K562 (cell line): ENCODE data around the gene TAF10.

Experiments
- DDX20 ChIP-seq: fragments of 450-650 bp; IDR thresholded peaks from 2 replicates; pipeline ENCODE4 v1.6.1; 2016; ENCODE audit warnings: missing genetic modification characterization, low read depth, mild to moderate bottlenecking, missing compliant biosample characterization, moderate library complexity
- POLR2A ChIP-seq: fragments of 450-650 bp; conservative IDR thresholded peaks from 2 replicates; pipeline ENCODE4 v1.6.1; 2016
- ZFP1 ChIP-seq: fragments of 450-650 bp; formaldehyde crosslinking; IDR thresholded peaks from 2 replicates; pipeline ENCODE4 v1.4.0; 2020; ENCODE audit warnings: mild to moderate bottlenecking, mixed read lengths
- TF ChIP-seq, protein P1 (sequence below), 3 experiments: IDR thresholded peaks in 2 of 3; conservative IDR thresholded peaks in 1 of 3; 2 replicates each; pipeline ENCODE4 v1.5.1; 2011 to 2012; ENCODE audit warnings: low read length in 3 of 3, mild to moderate bottlenecking in 3 of 3, control low read depth in 2 of 3, improper control_type of control experiment in 1 of 3, inconsistent platforms in 1 of 3, low read depth in 1 of 3, mixed read lengths in 1 of 3, moderate library complexity in 1 of 3; ENCODE audit not compliant: insufficient read depth in 2 of 3
- TF ChIP-seq, protein P2 (sequence below): IDR thresholded peaks from 2 replicates; pipeline ENCODE4 v1.6.1; 2012; ENCODE audit warnings: low read depth, low read length, improper control_type of control experiment, borderline replicate concordance

DNA sequence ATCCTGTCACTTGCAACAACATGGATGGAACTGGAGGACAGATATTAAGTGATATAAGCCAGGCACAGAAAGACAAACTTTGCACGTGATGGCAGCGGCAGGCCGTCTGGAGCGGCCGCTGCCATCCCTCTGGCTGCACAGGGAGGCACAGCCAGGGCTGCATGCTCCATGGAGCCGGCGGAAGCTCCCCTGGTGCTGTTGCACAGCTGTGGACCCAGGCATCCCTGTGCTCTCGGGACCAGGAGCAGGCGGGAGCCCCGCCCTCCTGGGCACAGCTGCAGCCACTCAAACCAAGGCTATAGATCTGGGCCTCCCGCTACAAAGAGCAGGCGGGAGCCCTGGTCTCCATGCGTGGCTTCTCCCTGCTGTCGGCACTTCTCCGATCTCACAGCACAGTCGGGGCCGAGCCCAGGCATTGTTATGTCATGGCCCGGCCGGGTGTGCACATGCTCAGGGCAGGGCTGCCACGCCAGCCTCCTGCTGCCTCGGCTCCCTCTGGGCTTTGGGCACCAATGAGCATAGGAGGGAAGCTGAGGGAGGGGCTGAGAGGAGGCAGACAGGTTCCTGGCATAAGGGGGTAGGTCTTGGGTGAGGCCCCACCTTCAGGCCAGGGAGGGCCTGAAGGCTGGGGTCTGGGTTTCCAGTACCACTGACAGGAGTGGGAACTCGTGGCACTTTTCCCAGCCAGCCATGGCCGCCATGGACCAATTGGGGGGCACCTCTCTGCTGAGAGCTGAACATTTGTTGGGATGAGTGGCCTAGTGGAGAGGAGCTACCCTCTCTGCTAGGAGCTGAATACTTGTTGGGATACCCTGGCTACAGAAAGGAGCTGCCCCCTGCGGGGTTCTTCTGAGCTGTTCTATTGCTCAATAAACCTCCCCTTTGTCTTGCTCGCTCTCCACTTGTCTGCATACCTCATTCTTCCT lies 25.3 kb downstream of the TAF10 start:
- TF ChIP-seq POLR2A: no peak
- TF ChIP-seq DDX20: no peak
- TF ChIP-seq, protein P1, sequence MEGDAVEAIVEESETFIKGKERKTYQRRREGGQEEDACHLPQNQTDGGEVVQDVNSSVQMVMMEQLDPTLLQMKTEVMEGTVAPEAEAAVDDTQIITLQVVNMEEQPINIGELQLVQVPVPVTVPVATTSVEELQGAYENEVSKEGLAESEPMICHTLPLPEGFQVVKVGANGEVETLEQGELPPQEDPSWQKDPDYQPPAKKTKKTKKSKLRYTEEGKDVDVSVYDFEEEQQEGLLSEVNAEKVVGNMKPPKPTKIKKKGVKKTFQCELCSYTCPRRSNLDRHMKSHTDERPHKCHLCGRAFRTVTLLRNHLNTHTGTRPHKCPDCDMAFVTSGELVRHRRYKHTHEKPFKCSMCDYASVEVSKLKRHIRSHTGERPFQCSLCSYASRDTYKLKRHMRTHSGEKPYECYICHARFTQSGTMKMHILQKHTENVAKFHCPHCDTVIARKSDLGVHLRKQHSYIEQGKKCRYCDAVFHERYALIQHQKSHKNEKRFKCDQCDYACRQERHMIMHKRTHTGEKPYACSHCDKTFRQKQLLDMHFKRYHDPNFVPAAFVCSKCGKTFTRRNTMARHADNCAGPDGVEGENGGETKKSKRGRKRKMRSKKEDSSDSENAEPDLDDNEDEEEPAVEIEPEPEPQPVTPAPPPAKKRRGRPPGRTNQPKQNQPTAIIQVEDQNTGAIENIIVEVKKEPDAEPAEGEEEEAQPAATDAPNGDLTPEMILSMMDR (IDR thresholded peaks at IDR 0.05 in 2 of 3, conservative IDR thresholded peaks at IDR 0.05 in 1 of 3; ENCODE audit: insufficient read depth in 2 of 3, low read depth in 1 of 3, low read length in 3 of 3): no peak
- no peak for TF ChIP-seq ZFP1 (CRISPR knock-in tag)
- TF ChIP-seq, protein P2, sequence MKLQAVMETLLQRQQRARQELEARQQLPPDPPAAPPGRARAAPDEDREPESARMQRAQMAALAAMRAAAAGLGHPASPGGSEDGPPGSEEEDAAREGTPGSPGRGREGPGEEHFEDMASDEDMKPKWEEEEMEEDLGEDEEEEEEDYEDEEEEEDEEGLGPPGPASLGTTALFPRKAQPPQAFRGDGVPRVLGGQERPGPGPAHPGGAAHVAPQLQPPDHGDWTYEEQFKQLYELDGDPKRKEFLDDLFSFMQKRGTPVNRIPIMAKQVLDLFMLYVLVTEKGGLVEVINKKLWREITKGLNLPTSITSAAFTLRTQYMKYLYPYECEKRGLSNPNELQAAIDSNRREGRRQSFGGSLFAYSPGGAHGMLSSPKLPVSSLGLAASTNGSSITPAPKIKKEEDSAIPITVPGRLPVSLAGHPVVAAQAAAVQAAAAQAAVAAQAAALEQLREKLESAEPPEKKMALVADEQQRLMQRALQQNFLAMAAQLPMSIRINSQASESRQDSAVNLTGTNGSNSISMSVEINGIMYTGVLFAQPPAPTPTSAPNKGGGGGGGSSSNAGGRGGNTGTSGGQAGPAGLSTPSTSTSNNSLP: no peak
